ENCODE measurements around the gene SMR3B. TPM values are rescaled to one million over a fixed set of nuclear protein-coding genes. Genes with fewer than 3 reads are reported as not detected.

SMR3B gene
- total and polyA plus RNA-seq, 2 of the 8 experiments (the other 6 are each of a cell fraction or from before 2014, with no cell fraction given), result not detected

GRCh38 chr4:70356185-70356584 lies 26.7 kb upstream of the SMR3B start:
- no peak overlapping the region for H3K23ac ChIP-seq (ENCODE audit: insufficient read length)

More at GRCh38 chr4:70356185-70356584, 26.7 kb upstream of the SMR3B start:
- Histone ChIP-seq H3K79me1 (ENCODE audit: low read depth, low read length) (no peaks in the 10 kb centered on the region), H2BK12ac (ENCODE audit: low read depth, low read length) (no peak overlapping the region), H3K9ac (replicated peaks in 1 of 4; ENCODE audit: extremely low read depth in 1 of 4, low read depth in 3 of 4, low read length in 3 of 4) (no peak overlapping the region), H3K4me2 (ENCODE audit: insufficient read depth in 1 of 2, low read depth in 2 of 2, low read length in 2 of 2) (no peak overlapping the region), H3K79me2 (ENCODE audit: control insufficient read depth in 1 of 2, insufficient read depth in 2 of 2, low read length in 2 of 2) (no peaks in the 10 kb centered on the region), H2AFZ (ENCODE audit: low read length) (no peak overlapping the region), H2BK5ac (ENCODE audit: low read depth, low read length) (no peak overlapping the region), H3K27ac (ENCODE audit: low read depth, low read length) (no peak overlapping the region), H2BK15ac (ENCODE audit: low read length) (no peak overlapping the region), H4K5ac (ENCODE audit: insufficient read length, low read depth, low read length) (no peak overlapping the region), H3K18ac (ENCODE audit: extremely low read depth, low read length) (no peak overlapping the region), H3K36me3 (ENCODE audit: control insufficient read depth in 2 of 4, insufficient read depth in 4 of 4, low read length in 3 of 4) (no peaks in the 10 kb centered on the region), H2BK20ac (ENCODE audit: low read length) (no peak overlapping the region), H3K14ac (ENCODE audit: insufficient read length) (no peak overlapping the region), H3K4ac (replicated peaks; ENCODE audit: insufficient read length, low read depth, low read length) (no peak overlapping the region), H3K27me3 (replicated peaks in 1 of 4; ENCODE audit: control insufficient read depth in 3 of 4, extremely low read depth in 1 of 4, insufficient read depth in 3 of 4, low read length in 3 of 4) (no peaks in the 10 kb centered on the region), H3K4me3 (ENCODE audit: extremely low read depth in 1 of 4, insufficient read depth in 2 of 4, low read depth in 3 of 4, low read length in 4 of 4) (no peak overlapping the region), H4K91ac (replicated peaks; ENCODE audit: insufficient read length, low read length) (no peak overlapping the region), H3K9me3 (ENCODE audit: insufficient read depth in 2 of 2, low read depth in 1 of 2, low read length in 1 of 2) (no peaks in the 10 kb centered on the region), H4K20me1 (replicated peaks in 1 of 2; ENCODE audit: control insufficient read depth in 1 of 2, insufficient read depth in 2 of 2, low read length in 2 of 2) (no peaks in the 10 kb centered on the region), H2AK5ac (ENCODE audit: low read depth, low read length) (no peak overlapping the region), H3K4me1 (replicated peaks in 1 of 4; ENCODE audit: control insufficient read depth in 3 of 4, insufficient read depth in 4 of 4, low read length in 3 of 4) (no peaks in the 10 kb centered on the region), H2BK120ac (replicated peaks; ENCODE audit: low read depth, low read length) (no peak overlapping the region), H3K23me2 (ENCODE audit: low read depth, low read length) (no peaks in the 10 kb centered on the region; the same call in 1 of the 2 replicates), H4K8ac (ENCODE audit: extremely low read depth, insufficient read depth, low read length) (no peak overlapping the region), H3K56ac (replicated peaks; ENCODE audit: insufficient read length, low read depth, low read length) (no peak overlapping the region)
- 42% methylated on average over 1 of the region's 1 CpG; no CpG with 5 or more reads in 1 of the 2 experiments for WGBS, 2 experiments (ENCODE audit: extremely low coverage in 1 of 2, insufficient coverage in 1 of 2, insufficient read length in 1 of 2, insufficient replicate concordance in 2 of 2, low coverage in 1 of 2, low lambda C conversion rate in 2 of 2, missing lambda C conversion rate in 1 of 2)
- FAIRE-seq (no peak), DNase-seq (ENCODE audit: low read depth in 1 of 2, low spot score in 2 of 2) (no peak)
- ChIA-PET CTCF (ENCODE audit: partially characterized antibody) (no interaction called here), POLR2A (ENCODE audit: partially characterized antibody) (no interaction called here)
- TF ChIP-seq NRF1 (IDR thresholded peaks at IDR 0.05; ENCODE audit: low read depth, low read length) (no peak), E2F6 (IDR thresholded peaks at IDR 0.05) (no peak), CTCF (IDR thresholded peaks at IDR 0.05; ENCODE audit: control extremely low read depth in 1 of 3, insufficient read depth in 1 of 3, low read depth in 1 of 3, low read length in 3 of 3) (no peak), ATF2 (IDR thresholded peaks at IDR 0.05; ENCODE audit: low read length) (no peak), TEAD4 (IDR thresholded peaks at IDR 0.05; ENCODE audit: low read depth, low read length) (no peak), JUN (IDR thresholded peaks at IDR 0.05; ENCODE audit: low read depth, low read length) (no peak), PHF8 (conservative IDR thresholded peaks at IDR 0.05; ENCODE audit: low read depth, low read length) (no peak), GTF2F1 (IDR thresholded peaks at IDR 0.05; ENCODE audit: borderline replicate concordance, low read depth, low read length) (no peak), POU5F1 (IDR thresholded peaks at IDR 0.05; ENCODE audit: low read depth, low read length) (no peak), SUZ12 (IDR thresholded peaks at IDR 0.05; ENCODE audit: low read length) (no peak)

Measured in H1 (cell line).